Activated CD8-positive, alpha-beta memory T cell treated with anti-CD3 and anti-CD28 coated beads, Interleukin-2, amount 10 ng/mL, durations not matched to agents 7 days and 5 days (primary cell): ENCODE data around the gene AKR1E2. TPM values are rescaled to one million over a fixed set of nuclear protein-coding genes. Genes with fewer than 3 reads are reported as not detected.
"Not testable (repeated sequence)": the region's sequence is repeated elsewhere in the genome, so short reads cannot be mapped to it uniquely, and the experiment has no call there.

Experiments
- ATAC-seq: fragments of 150-1000 bp; cut with Tn5 transposase; one replicate; pipeline ENCODE4 v1.10.0; 2021; ENCODE audit warnings: moderate library complexity
- CTCF ChIA-PET: fragments of 350-600 bp; sonication (Branson Sonifier 250); formaldehyde crosslinking; loops from one replicate; lab custom pipeline; 2021; ENCODE audit warnings: antibody characterized with exemption; lab: Charles Lee
- DNase-seq: peaks from one replicate; pipeline ENCODE4 v3.0.0-alpha.2; 2020
- H3K27ac Mint-ChIP-seq: one replicate; pipeline ENCODE4 v1.8.0; 2021; ENCODE audit warnings: mild to moderate bottlenecking, mixed read lengths
- H3K27me3 Mint-ChIP-seq: one replicate; pipeline ENCODE4 v1.8.0; 2021; ENCODE audit warnings: mixed read lengths
- H3K36me3 Mint-ChIP-seq: one replicate; pipeline ENCODE4 v1.8.0; 2021; ENCODE audit warnings: mild to moderate bottlenecking, mixed read lengths
- H3K4me1 Mint-ChIP-seq: one replicate; pipeline ENCODE4 v1.8.0; 2021; ENCODE audit warnings: mixed read lengths
- H3K4me3 Mint-ChIP-seq: one replicate; pipeline ENCODE4 v1.8.0; 2021; ENCODE audit warnings: mild to moderate bottlenecking, moderate library complexity, mixed read lengths
- H3K9me3 Mint-ChIP-seq: one replicate; pipeline ENCODE4 v1.8.0; 2022; ENCODE audit warnings: low read depth, mixed read lengths
- total RNA-seq, 2 experiments: library from RNA; stranded (reverse); gene quantifications; one replicate each; pipeline ENCODE4 v1.2.3, GENCODE V29; 2021

The AKR1E2 gene
- total RNA-seq, 2 experiments from 2014 or later: 2.5 to 3.1 TPM

DNA sequence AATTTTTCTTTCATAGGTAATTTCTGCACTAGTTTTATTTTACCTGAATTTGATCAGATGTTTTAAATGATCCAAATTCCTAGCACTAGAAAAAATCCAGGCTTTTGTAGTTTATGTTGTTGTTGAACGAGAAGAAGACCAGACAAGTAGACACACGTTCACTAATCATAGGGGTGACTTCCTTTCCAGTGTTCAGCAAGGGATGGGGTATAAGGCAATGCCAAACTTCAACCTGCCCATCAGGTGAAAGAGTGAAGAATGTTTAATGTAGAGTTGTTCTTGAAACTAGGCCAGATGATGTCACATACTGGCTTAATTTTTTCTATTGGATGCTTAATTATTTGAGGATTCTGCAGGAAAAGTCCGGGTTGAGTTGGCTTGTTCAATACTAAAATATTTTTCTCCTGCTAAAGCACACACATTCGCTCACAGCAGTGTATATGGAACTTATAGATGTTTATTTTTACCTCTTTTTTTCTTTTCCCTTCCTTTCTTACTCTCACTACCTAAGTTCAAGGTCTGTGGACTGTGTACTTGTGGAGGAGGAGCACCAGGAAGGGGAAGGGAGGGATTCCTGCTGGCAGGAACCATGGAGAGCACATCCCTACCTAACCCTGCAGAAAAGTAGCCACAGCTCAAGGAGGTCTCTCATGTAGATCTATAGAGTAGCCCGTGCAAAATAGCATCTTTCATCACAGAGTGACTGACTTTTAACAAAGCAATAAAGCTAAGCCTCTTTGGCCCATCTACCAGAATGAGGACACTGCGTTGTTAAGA is 23.1 kb upstream of the AKR1E2 start:
- H3K4me3 Mint-ChIP-seq: no peak overlapping the region
- no peaks in the 10 kb centered on the region for H3K36me3 Mint-ChIP-seq
- CTCF ChIA-PET: interaction anchor here (1.9 kb wide), 1 partner anchor 12 kb away, joined by 7 read pairs; no protein-coding TSS in a partner anchor
- peaks cover 7% of the 10 kb centered on the region for H3K27me3 Mint-ChIP-seq
- ATAC-seq (no peak), DNase-seq (no peak)
- no peaks in the 10 kb centered on the region for H3K9me3 Mint-ChIP-seq
- no peak overlapping the region for H3K27ac Mint-ChIP-seq
- no peaks in the 10 kb centered on the region for H3K4me1 Mint-ChIP-seq

- H3K27me3 Mint-ChIP-seq: peaks cover 7% of the 10 kb centered on the region
- H3K4me1 Mint-ChIP-seq: no peaks in the 10 kb centered on the region
- DNase-seq (no peak), ATAC-seq (no peak)
- H3K4me3 Mint-ChIP-seq: no peak overlapping the region
- CTCF ChIA-PET: interaction anchor here (1.9 kb wide), 1 partner anchor 11 kb away, joined by 7 read pairs; no protein-coding TSS in a partner anchor
- no peaks in the 10 kb centered on the region for H3K9me3 Mint-ChIP-seq
- H3K27ac Mint-ChIP-seq: no peak overlapping the region
- H3K36me3 Mint-ChIP-seq: no peaks in the 10 kb centered on the region
Observed at GRCh38 chr10:4803822-4804221, 22.2 kb upstream of the AKR1E2 start.

DNA sequence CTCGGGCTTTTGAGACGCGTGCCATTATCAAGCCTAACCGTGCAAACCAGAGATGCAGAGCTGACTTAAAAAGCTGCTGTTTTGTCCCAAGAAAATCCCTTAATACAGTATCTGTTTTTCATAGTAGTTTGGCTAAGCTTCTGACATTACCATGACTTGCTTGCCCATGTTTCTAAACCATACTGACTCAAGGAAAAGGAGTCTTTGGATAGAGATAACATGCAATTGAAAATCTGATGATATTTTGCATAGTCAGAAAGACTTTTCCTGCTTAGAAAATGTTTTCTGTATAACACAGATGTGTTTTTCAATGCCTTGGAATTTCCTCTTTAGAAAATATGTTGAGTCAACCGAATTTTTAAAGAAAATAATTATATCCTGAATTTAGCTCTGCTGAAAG is 21.5 kb upstream of the AKR1E2 start:
- Mint-ChIP-seq H3K27me3 (peaks cover 4% of the 10 kb centered on the region), H3K4me1 (no peaks in the 10 kb centered on the region), H3K27ac (no peak overlapping the region), H3K36me3 (no peaks in the 10 kb centered on the region), H3K9me3 (no peaks in the 10 kb centered on the region), H3K4me3 (no peak overlapping the region)
- DNase-seq: no peak
- CTCF ChIA-PET: interaction anchor here (0.6 to 1.9 kb wide), 2 partner anchors 10 to 919 kb away, joined by 3 to 7 read pairs; no protein-coding TSS in a partner anchor
- ATAC-seq: no peak

DNA sequence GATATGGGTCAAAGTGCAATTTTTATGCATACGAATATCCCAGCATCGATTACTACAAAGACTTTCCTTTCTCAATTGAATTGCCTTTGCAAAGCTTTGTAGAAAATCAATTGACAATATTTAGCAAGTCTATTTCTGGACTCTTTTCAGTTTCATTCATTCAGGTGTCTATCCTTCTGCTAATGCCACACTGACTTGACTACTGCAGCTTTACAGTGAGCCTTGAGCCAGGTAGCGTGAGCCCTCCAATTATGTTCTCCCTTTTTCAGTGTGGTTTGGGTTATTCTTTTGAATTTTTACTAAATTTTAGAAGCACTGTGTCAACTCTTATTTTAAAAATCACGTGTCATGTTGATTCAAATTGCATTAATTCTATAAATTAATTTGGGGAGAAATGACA is 19.5 kb upstream of the AKR1E2 start:
- DNase-seq (no peak), ATAC-seq (no peak)
- no peak overlapping the region for H3K4me3 Mint-ChIP-seq
- peaks cover 11% of the 10 kb centered on the region for H3K27me3 Mint-ChIP-seq
- no peaks in the 10 kb centered on the region for H3K36me3 Mint-ChIP-seq
- no peak overlapping the region for H3K27ac Mint-ChIP-seq
- no peaks in the 10 kb centered on the region for H3K4me1 Mint-ChIP-seq
- H3K9me3 Mint-ChIP-seq: no peaks in the 10 kb centered on the region
- CTCF ChIA-PET: interaction anchor here (0.9 kb wide), 1 partner anchor 8 kb away, joined by 3 read pairs; no protein-coding TSS in a partner anchor

DNA sequence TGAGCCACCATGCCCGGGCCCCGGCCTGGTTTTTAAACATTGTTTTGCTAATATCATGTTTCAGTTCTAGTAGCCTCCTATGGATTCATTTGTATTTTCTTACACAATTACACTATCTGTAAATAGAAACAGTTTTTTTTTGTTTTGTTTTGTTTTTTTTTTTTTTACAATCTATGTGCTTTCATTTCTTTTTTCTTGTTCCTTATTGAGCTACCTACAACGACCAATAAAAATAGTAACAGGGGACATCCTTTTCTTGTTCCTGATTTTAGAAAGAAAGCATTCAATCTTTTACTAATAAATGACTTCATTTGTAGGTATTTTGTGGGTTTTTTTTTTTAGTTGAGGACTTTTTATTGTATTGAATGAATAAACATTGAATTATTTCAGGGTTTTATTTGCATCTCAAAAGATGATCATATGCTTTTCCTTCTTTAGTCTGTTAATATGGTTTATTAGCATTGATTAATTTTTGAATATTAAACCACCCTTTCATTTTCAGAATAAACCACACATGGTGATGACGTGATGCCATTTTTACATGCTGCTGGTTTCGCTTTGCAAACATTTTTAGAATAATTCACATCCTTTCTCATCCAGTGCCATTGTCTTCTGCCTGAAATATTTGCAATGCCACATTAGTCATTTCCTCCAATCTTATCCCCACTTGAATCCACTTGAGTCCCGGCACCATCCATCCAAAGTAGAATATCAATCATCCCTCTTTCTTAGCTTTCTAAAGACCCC is 18.1 kb upstream of the AKR1E2 start:
- Mint-ChIP-seq H3K4me1 (no peaks in the 10 kb centered on the region), H3K36me3 (no peaks in the 10 kb centered on the region), H3K27me3 (peaks cover 7% of the 10 kb centered on the region), H3K9me3 (no peaks in the 10 kb centered on the region), H3K4me3 (no peak overlapping the region), H3K27ac (no peak overlapping the region)
- no peak for DNase-seq
- no peak for ATAC-seq
- CTCF ChIA-PET: interaction anchor here (0.8 kb wide), 1 partner anchor 42 kb away, joined by 3 read pairs; no protein-coding TSS in a partner anchor

DNA sequence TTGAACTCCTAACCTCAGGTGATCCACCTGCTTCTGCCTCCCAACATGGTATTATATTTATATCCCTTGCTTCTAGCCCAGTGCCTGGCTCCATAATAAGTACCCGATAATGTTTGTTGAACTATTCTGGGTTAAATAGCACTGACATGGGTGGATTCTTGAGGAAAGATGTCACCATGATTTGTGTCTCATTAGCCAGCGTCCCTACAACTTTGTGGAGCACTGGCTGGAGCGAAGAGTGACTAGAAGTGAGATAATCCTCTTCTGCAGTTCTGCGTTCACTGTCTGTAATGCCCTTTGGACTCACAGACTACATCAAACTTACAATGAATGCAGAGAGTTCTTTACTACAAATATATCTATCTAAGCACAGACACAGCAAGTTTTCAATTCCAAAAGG is 16.9 kb upstream of the AKR1E2 start:
- CTCF ChIA-PET: no interaction called here
- Mint-ChIP-seq H3K4me3 (no peak overlapping the region), H3K9me3 (no peaks in the 10 kb centered on the region), H3K27me3 (peaks cover 7% of the 10 kb centered on the region), H3K27ac (no peak overlapping the region), H3K36me3 (no peaks in the 10 kb centered on the region), H3K4me1 (no peaks in the 10 kb centered on the region)
- ATAC-seq (no peak), DNase-seq (no peak)

DNA sequence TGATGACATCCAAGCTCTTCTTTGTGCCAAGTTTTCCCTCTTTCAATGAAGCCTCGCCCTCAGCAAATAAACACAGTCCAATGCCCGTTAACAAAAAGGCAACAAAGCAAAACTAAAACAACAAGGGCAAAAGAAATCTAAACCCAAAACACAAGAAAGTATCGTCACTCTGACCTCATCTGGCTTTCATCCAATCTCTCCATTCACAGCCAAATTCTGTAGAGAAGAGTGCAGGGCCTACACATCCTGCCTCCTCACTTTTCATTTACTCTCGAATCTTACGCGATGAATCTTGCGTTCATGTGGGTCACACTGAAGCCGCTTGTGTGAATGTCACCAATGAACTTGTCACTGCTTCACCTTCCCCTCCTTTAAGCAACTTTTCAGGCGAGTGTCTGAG is 15.9 kb upstream of the AKR1E2 start:
- Mint-ChIP-seq H3K27me3 (peaks cover 7% of the 10 kb centered on the region), H3K36me3 (no peaks in the 10 kb centered on the region), H3K9me3 (no peaks in the 10 kb centered on the region), H3K4me1 (no peaks in the 10 kb centered on the region), H3K4me3 (no peak overlapping the region), H3K27ac (no peak overlapping the region)
- DNase-seq: no peak
- CTCF ChIA-PET: no interaction called here
- ATAC-seq: no peak

GRCh38 chr10:4812046-4812445 is 14.0 kb upstream of the AKR1E2 start:
- Mint-ChIP-seq H3K36me3 (no peaks in the 10 kb centered on the region), H3K27ac (no peak overlapping the region), H3K4me1 (no peaks in the 10 kb centered on the region), H3K27me3 (peaks cover 10% of the 10 kb centered on the region), H3K4me3 (no peak overlapping the region), H3K9me3 (no peaks in the 10 kb centered on the region)
- CTCF ChIA-PET: interaction anchor here (1.0 kb wide), 1 partner anchor 38 kb away, joined by 3 read pairs; no protein-coding TSS in a partner anchor
- ATAC-seq (no peak), DNase-seq (no peak)

DNA sequence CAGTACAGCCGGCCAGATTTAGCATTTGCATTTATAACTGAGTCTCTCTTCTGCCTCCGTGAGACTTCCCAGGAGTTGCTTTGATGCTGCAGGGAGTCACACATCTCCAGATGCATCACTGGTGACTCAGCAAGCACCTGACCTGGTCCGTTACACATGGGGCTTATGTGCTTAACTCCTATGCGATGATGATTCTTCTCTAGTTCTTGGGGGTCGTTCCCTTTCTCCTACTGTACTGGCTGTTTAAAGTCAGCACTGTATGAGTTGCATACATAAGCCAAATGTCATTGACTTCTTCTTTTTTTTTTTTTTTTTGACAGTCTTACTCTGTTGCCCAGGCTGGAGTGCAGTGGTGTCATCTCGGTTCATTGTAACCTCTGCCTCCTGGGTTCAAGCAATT is 13.0 kb upstream of the AKR1E2 start:
- Mint-ChIP-seq H3K36me3 (no peaks in the 10 kb centered on the region), H3K27me3 (peaks cover 11% of the 10 kb centered on the region), H3K9me3 (no peaks in the 10 kb centered on the region), H3K4me1 (no peaks in the 10 kb centered on the region), H3K27ac (no peak overlapping the region), H3K4me3 (no peak overlapping the region)
- no peak for ATAC-seq
- CTCF ChIA-PET: interaction anchor here (1.3 to 2.7 kb wide), 3 partner anchors 9 to 622 kb away, joined by 3 to 15 read pairs (median 3); no protein-coding TSS in a partner anchor
- DNase-seq: no peak

GRCh38 chr10:4813496-4813895 is 12.5 kb upstream of the AKR1E2 start:
- CTCF ChIA-PET: interaction anchor here (1.1 to 2.7 kb wide), 5 partner anchors 9 to 621 kb away, joined by 3 to 23 read pairs (median 3); no protein-coding TSS in a partner anchor
- Mint-ChIP-seq H3K27ac (no peak overlapping the region), H3K27me3 (peaks cover 15% of the 10 kb centered on the region), H3K9me3 (no peaks in the 10 kb centered on the region), H3K36me3 (no peaks in the 10 kb centered on the region), H3K4me1 (no peaks in the 10 kb centered on the region), H3K4me3 (no peak overlapping the region)
- DNase-seq: no peak
- no peak for ATAC-seq

DNA sequence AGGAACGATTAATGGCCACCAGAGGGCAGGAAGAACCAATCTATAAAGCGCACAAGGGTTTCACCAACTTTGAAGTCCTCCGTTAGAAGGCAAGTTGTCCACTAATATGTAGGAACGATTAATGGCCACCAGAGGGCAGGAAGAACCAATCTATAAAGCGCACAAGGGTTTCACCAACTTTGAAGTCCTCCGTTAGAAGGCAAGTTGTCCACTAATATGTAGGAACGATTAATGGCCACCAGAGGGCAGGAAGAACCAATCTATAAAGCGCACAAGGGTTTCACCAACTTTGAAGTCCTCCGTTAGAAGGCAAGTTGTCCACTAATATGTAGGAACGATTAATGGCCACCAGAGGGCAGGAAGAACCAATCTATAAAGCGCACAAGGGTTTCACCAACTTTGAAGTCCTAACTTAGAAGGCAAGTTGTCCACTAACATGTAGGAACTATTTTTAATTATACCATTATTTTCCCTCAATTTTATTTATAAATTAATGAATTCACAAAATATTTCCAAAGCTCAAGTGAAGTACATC is 10.3 kb upstream of the AKR1E2 start:
- not testable (repeated sequence) for DNase-seq, H3K27ac Mint-ChIP-seq, ATAC-seq, H3K4me3 Mint-ChIP-seq, H3K36me3 Mint-ChIP-seq, H3K9me3 Mint-ChIP-seq, H3K4me1 Mint-ChIP-seq
- CTCF ChIA-PET: interaction anchor here (0.7 to 2.7 kb wide), 18 partner anchors 9 to 808 kb away, joined by 3 to 23 read pairs (median 4); partner anchors contain the start of gene AKR1E2
- peaks cover 27% of the 10 kb centered on the region for H3K27me3 Mint-ChIP-seq

DNA sequence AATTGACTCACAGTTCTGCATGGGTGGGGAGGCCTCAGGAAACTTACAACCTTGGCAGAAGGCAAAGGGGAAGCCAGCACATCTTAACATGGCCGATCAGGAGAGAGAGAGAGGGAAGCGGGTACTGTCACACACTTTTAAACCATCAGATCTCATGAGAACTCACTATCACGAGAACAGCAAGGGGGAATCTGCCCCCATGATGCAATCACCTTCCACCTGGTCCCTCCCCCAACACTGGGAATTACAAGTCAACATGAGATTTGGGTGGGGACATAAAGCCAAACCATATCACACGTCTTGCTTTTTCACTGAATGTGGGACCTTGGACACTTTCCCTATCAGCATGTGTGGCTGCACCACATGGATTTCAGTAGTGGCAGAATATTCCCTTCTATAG is 9.0 kb upstream of the AKR1E2 start:
- CTCF ChIA-PET: no interaction called here
- no peak for DNase-seq
- ATAC-seq: no peak
- no peak overlapping the region for H3K4me3 Mint-ChIP-seq
- H3K36me3 Mint-ChIP-seq: no peaks in the 10 kb centered on the region
- peaks cover 33% of the 10 kb centered on the region for H3K27me3 Mint-ChIP-seq
- H3K9me3 Mint-ChIP-seq: no peaks in the 10 kb centered on the region
- no peaks in the 10 kb centered on the region for H3K4me1 Mint-ChIP-seq
- H3K27ac Mint-ChIP-seq: no peak overlapping the region

GRCh38 chr10:4819067-4819466 is 6.9 kb upstream of the AKR1E2 start:
- CTCF ChIA-PET: interaction anchor here (1.3 to 1.9 kb wide), 2 partner anchors 11 to 31 kb away, joined by 4 to 5 read pairs; no protein-coding TSS in a partner anchor
- no peaks in the 10 kb centered on the region for H3K9me3 Mint-ChIP-seq

More at GRCh38 chr10:4819067-4819466, 6.9 kb upstream of the AKR1E2 start:
- no peak for DNase-seq
- ATAC-seq: no peak
- H3K27ac Mint-ChIP-seq: no peak overlapping the region
- no peaks in the 10 kb centered on the region for H3K4me1 Mint-ChIP-seq
- no peak overlapping the region for H3K4me3 Mint-ChIP-seq
- peaks cover 44% of the 10 kb centered on the region for H3K27me3 Mint-ChIP-seq
- H3K36me3 Mint-ChIP-seq: no peaks in the 10 kb centered on the region
